Naive thymus-derived CD4-positive, alpha-beta T cell (primary cell): ENCODE results near the gene SLIRP. TPM values are rescaled to one million over a fixed set of nuclear protein-coding genes. Genes with fewer than 3 reads are reported as not detected.
"Not testable (repeated sequence)": the region's sequence is repeated elsewhere in the genome, so short reads cannot be mapped to it uniquely, and the experiment has no call there.

ENCODE experiments used
- ATAC-seq: fragments of 150-1000 bp; cut with Tn5 transposase; 2 replicates; pipeline ENCODE4 v1.10.0; 2021; ENCODE audit warnings: mild to moderate bottlenecking, moderate library complexity
- CTCF ChIA-PET: fragments of 350-600 bp; sonication (Branson Sonifier 250); formaldehyde crosslinking; loops from one replicate; lab custom pipeline; 2021; ENCODE audit warnings: antibody characterized with exemption; lab: Charles Lee
- POLR2A ChIA-PET: fragments of 350-600 bp; sonication (Branson Sonifier 250); formaldehyde crosslinking; loops from one replicate; lab custom pipeline; 2021; ENCODE audit warnings: antibody characterized with exemption, inconsistent platforms; lab: Charles Lee
- DNase-seq, 9 donors: peaks; one replicate each; pipeline versions ENCODE4 v3.0.0 to v3.0.0-alpha.2; 2020 to 2022; ENCODE audit warnings: mixed read lengths in 1 of 9
- H3K27ac ChIP-seq: one replicate; pipeline ENCODE4 v1.7.0; 2013; ENCODE audit warnings: mild to moderate bottlenecking, low read depth, low read length, moderate library complexity
- H3K27me3 ChIP-seq, 2 donors: one replicate each; pipeline ENCODE4 v1.7.0; 2013; ENCODE audit warnings: low read length in 2 of 2, mild to moderate bottlenecking in 2 of 2, moderate library complexity in 2 of 2; ENCODE audit not compliant: control insufficient read depth in 2 of 2, insufficient read depth in 2 of 2
- H3K36me3 ChIP-seq, 3 experiments: 1 replicate in 2 of 3; 2 replicates in 1 of 3; pipeline ENCODE4 v1.7.0; 2013; ENCODE audit warnings: low read length in 3 of 3, mild to moderate bottlenecking in 3 of 3, moderate library complexity in 1 of 3; ENCODE audit not compliant: insufficient read depth in 3 of 3, control insufficient read depth in 2 of 3
- H3K4me1 ChIP-seq, 2 donors: one replicate each; pipeline ENCODE4 v1.7.0; 2013; ENCODE audit warnings: low read length in 2 of 2, mild to moderate bottlenecking in 2 of 2, moderate library complexity in 1 of 2; ENCODE audit not compliant: control insufficient read depth in 2 of 2, insufficient read depth in 2 of 2
- H3K4me3 ChIP-seq: 2 replicates; pipeline ENCODE4 v1.7.0; 2013; ENCODE audit warnings: mild to moderate bottlenecking, low read length
- H3K9me3 ChIP-seq, 3 experiments: 1 replicate in 2 of 3; 2 replicates in 1 of 3; pipeline ENCODE4 v1.7.0; 2013; ENCODE audit warnings: low read length in 3 of 3; ENCODE audit not compliant: control insufficient read depth in 2 of 3
- H3K27ac Mint-ChIP-seq, 9 donors: one replicate each; pipeline ENCODE4 v1.8.0; 2020 to 2022; ENCODE audit warnings: mixed read lengths in 9 of 9, mild to moderate bottlenecking in 8 of 9, moderate library complexity in 5 of 9, inconsistent platforms in 2 of 9
- H3K27me3 Mint-ChIP-seq, 5 donors: one replicate each; pipeline ENCODE4 v1.8.0; 2021 to 2022; ENCODE audit warnings: mixed read lengths in 5 of 5, mild to moderate bottlenecking in 1 of 5
- H3K36me3 Mint-ChIP-seq, 5 donors: one replicate each; pipeline ENCODE4 v1.8.0; 2020 to 2022; ENCODE audit warnings: mixed read lengths in 5 of 5, mild to moderate bottlenecking in 3 of 5, inconsistent platforms in 1 of 5
- H3K4me1 Mint-ChIP-seq, 7 donors: one replicate each; pipeline ENCODE4 v1.8.0; 2020 to 2022; ENCODE audit warnings: mixed read lengths in 7 of 7, mild to moderate bottlenecking in 3 of 7, inconsistent platforms in 1 of 7
- H3K4me3 Mint-ChIP-seq, 10 donors: one replicate each; pipeline ENCODE4 v1.8.0; 2020 to 2022; ENCODE audit warnings: mild to moderate bottlenecking in 10 of 10, mixed read lengths in 10 of 10, moderate library complexity in 6 of 10, inconsistent platforms in 2 of 10
- H3K9me3 Mint-ChIP-seq, 11 donors: one replicate each; pipeline ENCODE4 v1.8.0; 2020 to 2022; ENCODE audit warnings: mixed read lengths in 11 of 11, mild to moderate bottlenecking in 4 of 11, inconsistent platforms in 1 of 11, moderate library complexity in 1 of 11
- intact Hi-C, 2 donors: fragments of 100-400 bp; cut with micrococcal nuclease; formaldehyde crosslinking; loops; one replicate each; pipeline ENCODE4 v1.15.1; 2023
- polyA plus RNA-seq, 2 donors: library from polyadenylated mRNA; unstranded; fragments of 300-500 nt; fragmentation: Illumina TruSeq; gene quantifications; one replicate each; pipeline ENCODE4 v1.2.3, GENCODE V29; 2021
- total RNA-seq, 6 experiments: library from RNA in 5 of 6; stranded (reverse) in 5 of 6; gene quantifications; 1 replicate in 5 of 6; 2 replicates in 1 of 6; pipeline ENCODE4 v1.2.3 and lab custom pipeline; 2021 to 2026

The SLIRP gene
- total and polyA plus RNA-seq, 7 experiments from 2014 or later = 35.9 to 282 (median 46.0) TPM

DNA sequence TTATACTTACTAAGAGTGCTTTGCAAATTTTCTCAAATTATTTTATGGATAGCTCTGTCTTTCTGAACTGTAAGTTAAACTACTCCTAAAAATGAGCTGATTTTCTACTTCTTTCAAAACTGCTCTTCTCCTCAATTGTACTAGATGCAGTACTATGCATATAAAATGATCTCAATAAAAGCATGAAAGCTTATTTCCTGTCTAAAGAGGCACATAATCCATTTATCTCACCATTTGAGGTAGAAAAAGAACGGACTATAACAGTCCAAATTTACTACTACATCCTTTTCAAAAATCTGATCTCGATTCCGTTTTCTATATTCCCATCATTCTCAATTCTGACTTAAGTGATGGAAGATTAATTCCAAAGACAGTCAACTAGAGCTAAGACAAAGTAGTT, 14.4 kb downstream of the SLIRP start:
- no peak for DNase-seq
- Mint-ChIP-seq H3K4me1 (peaks cover 0 to 6% (median under 1%) of the 10 kb centered on the region in 7 donors), H3K27me3 (no peaks in the 10 kb centered on the region), H3K9me3 (peaks cover 0 to 1% (median 0%) of the 10 kb centered on the region in 11 donors), H3K27ac (peak overlapping the region in 2 of 9 donors; percentile 49 to 67), H3K4me3 (no peak overlapping the region), H3K36me3 (peaks cover 18 to 61% (median 36%) of the 10 kb centered on the region in 5 donors)
- H3K27me3 ChIP-seq = no peaks in the 10 kb centered on the region
- ChIA-PET POLR2A (no interaction called here), CTCF (no interaction called here)
- H3K4me1 ChIP-seq = no peaks in the 10 kb centered on the region
- no peak overlapping the region for H3K4me3 ChIP-seq
- no peak overlapping the region for H3K27ac ChIP-seq
- intact Hi-C loops = loop anchor here in 1 of 2 donors (5.0 kb wide), 1 partner anchor 35 kb away; no protein-coding TSS in a partner anchor
- peaks cover 17 to 93% (median 41%) of the 10 kb centered on the region in 3 experiments for H3K36me3 ChIP-seq
- no peaks in the 10 kb centered on the region for H3K9me3 ChIP-seq
- no peak for ATAC-seq

GRCh38 chr14:77730976-77731497, 23.1 kb downstream of the SLIRP start:
- peak overlapping the region in 6 of 9 donors; percentile 32 to 81 (median 50) for H3K27ac Mint-ChIP-seq
- Histone ChIP-seq H3K27me3 (no peaks in the 10 kb centered on the region), H3K4me3 (no peak overlapping the region), H3K9me3 (no peaks in the 10 kb centered on the region), H3K4me1 (no peaks in the 10 kb centered on the region), H3K36me3 (peaks cover 42 to 95% (median 80%) of the 10 kb centered on the region in 3 experiments), H3K27ac (no peak overlapping the region)
- no peak overlapping the region for H3K4me3 Mint-ChIP-seq
- POLR2A ChIA-PET = interaction anchor here (0.8 kb wide), 1 partner anchor 886 kb away, joined by 5 read pairs; no protein-coding TSS in a partner anchor
- CTCF ChIA-PET = no interaction called here
- peaks cover 12 to 66% (median 39%) of the 10 kb centered on the region in 5 donors for H3K36me3 Mint-ChIP-seq
- ATAC-seq (no peak), DNase-seq (no peak)
- H3K4me1 Mint-ChIP-seq = peaks cover 0 to 15% (median 3%) of the 10 kb centered on the region in 7 donors
- H3K27me3 Mint-ChIP-seq = no peaks in the 10 kb centered on the region
- H3K9me3 Mint-ChIP-seq = peaks cover 0 to 1% (median 0%) of the 10 kb centered on the region in 11 donors
- intact Hi-C loops = no loop called here

- no peak overlapping the region for H3K4me3 Mint-ChIP-seq
- ATAC-seq = peak; percentile 59
- CTCF ChIA-PET = interaction anchor here (0.7 kb wide), 1 partner anchor 798 kb away, joined by 3 read pairs; no protein-coding TSS in a partner anchor
- Histone ChIP-seq H3K27ac (no peak overlapping the region), H3K4me3 (no peak overlapping the region), H3K36me3 (peaks cover 18 to 50% (median 34%) of the 10 kb centered on the region in 3 experiments), H3K27me3 (no peaks in the 10 kb centered on the region), H3K4me1 (peaks cover 0 to 9% of the 10 kb centered on the region in 2 donors), H3K9me3 (no peaks in the 10 kb centered on the region)
- POLR2A ChIA-PET = interaction anchor here (0.8 kb wide), 1 partner anchor 33 kb away, joined by 3 read pairs; no protein-coding TSS in a partner anchor
- peak overlapping the region in 1 of 9 donors; percentile 34 for H3K27ac Mint-ChIP-seq
- H3K36me3 Mint-ChIP-seq = peaks cover 3 to 40% (median 15%) of the 10 kb centered on the region in 5 donors
- DNase-seq = no peak
- intact Hi-C loops = no loop called here
- H3K9me3 Mint-ChIP-seq = peaks cover 0 to 1% (median 0%) of the 10 kb centered on the region in 11 donors
- peaks cover 11 to 27% (median 21%) of the 10 kb centered on the region in 7 donors for H3K4me1 Mint-ChIP-seq
- no peaks in the 10 kb centered on the region for H3K27me3 Mint-ChIP-seq
These were observed 30.8 kb downstream of the SLIRP start for GRCh38 chr14:77738559-77739250.

- no peak for ATAC-seq
- CTCF ChIA-PET = no interaction called here
- H3K27ac ChIP-seq = no peak overlapping the region
- POLR2A ChIA-PET = interaction anchor here (1.0 kb wide), 1 partner anchor 33 kb away, joined by 3 read pairs; no protein-coding TSS in a partner anchor
- H3K27me3 ChIP-seq = no peaks in the 10 kb centered on the region
- Mint-ChIP-seq H3K4me3 (no peak overlapping the region), H3K4me1 (peaks cover 15 to 44% (median 37%) of the 10 kb centered on the region in 7 donors), H3K36me3 (peaks cover 5 to 32% (median 20%) of the 10 kb centered on the region in 5 donors), H3K27me3 (no peaks in the 10 kb centered on the region), H3K9me3 (peaks cover 0 to 2% (median 0%) of the 10 kb centered on the region in 11 donors), H3K27ac (peak overlapping the region in 5 of 9 donors; percentile 13 to 32 (median 14))
- H3K36me3 ChIP-seq = peaks cover 8 to 43% (median 14%) of the 10 kb centered on the region in 3 experiments
- intact Hi-C loops = loop anchor here in 1 of 2 donors (2.0 kb wide), 1 partner anchor 17 kb away; no protein-coding TSS in a partner anchor
- no peak overlapping the region for H3K4me3 ChIP-seq
- peaks cover 0 to 9% of the 10 kb centered on the region in 2 donors for H3K4me1 ChIP-seq
- no peak for DNase-seq
- no peaks in the 10 kb centered on the region for H3K9me3 ChIP-seq
These were observed 33.5 kb downstream of the SLIRP start for GRCh38 chr14:77741438-77741837.

DNA sequence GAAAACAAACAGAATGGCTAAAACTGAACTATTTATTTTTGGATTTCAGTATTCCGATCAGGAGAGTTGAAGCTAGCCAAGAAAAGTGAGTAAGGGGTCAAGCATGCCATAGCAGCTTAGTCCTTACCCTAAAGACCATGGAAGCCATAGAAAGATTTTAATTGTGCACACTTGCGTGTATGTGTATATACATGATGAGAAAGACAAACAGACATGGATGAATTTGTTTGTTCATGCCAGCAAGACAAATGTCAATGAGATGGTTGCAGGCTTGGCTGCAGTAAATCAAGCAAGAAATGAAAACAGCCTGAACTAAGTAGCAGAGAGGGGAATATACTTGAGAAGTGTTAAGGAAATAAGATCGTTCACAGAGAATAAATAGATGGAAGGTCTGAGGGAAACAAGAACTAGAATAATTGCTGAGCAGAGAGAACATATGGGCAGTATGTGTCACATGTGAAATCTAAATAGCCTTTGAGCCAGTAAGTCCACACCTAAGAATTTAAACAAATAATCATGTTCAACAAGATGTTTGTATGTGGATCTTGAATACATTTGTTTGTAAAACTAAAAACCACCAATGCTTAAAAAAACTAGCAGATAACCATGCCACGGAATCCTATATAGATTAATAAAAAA, 38.3 kb downstream of the SLIRP start:
- peaks cover 19 to 53% (median 31%) of the 10 kb centered on the region in 5 donors for H3K36me3 Mint-ChIP-seq
- peaks cover 9 to 53% (median 39%) of the 10 kb centered on the region in 7 donors for H3K4me1 Mint-ChIP-seq
- Histone ChIP-seq H3K36me3 (peaks cover 5 to 47% (median 8%) of the 10 kb centered on the region in 3 experiments), H3K9me3 (no peaks in the 10 kb centered on the region), H3K4me3 (no peak overlapping the region), H3K4me1 (no peaks in the 10 kb centered on the region), H3K27ac (no peak overlapping the region), H3K27me3 (no peaks in the 10 kb centered on the region)
- no peak overlapping the region for H3K4me3 Mint-ChIP-seq
- H3K9me3 Mint-ChIP-seq = peaks cover 0 to 1% (median 0%) of the 10 kb centered on the region in 11 donors
- intact Hi-C loops = no loop called here
- ChIA-PET POLR2A (no interaction called here), CTCF (interaction anchor here (1.0 kb wide), 1 partner anchor 287 kb away, joined by 3 read pairs; no protein-coding TSS in a partner anchor)
- no peak for DNase-seq
- peak overlapping the region in 2 of 9 donors; percentile 6 to 30 for H3K27ac Mint-ChIP-seq
- H3K27me3 Mint-ChIP-seq = no peaks in the 10 kb centered on the region
- no peak for ATAC-seq

DNA sequence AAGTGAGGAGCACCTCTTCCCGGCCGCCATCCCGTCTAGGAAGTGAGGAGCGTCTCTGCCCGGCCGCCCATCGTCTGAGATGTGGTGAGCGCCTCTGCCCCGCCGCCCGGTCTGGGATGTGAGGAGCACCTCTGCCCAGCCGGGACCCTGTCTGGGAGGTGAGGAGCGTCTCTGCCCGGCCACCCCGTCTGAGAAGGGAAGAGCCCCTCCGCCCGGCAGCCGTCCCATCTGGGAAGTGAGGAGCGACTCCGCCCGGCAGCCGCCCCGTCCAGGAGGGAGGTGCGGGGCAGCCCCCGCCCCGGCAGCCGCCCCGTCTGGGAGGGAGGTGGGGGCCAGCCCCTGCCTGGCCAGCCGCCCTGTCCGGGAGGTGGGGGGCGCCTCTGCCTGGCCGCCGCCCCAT, 39.5 kb downstream of the SLIRP start:
- Mint-ChIP-seq H3K36me3 (peaks cover 19 to 48% (median 31%) of the 10 kb centered on the region in 5 donors), H3K4me1 (peaks cover 7 to 51% (median 39%) of the 10 kb centered on the region in 7 donors)
- H3K36me3 ChIP-seq = peaks cover 8 to 57% (median 20%) of the 10 kb centered on the region in 3 experiments
- H3K27ac Mint-ChIP-seq, H3K9me3 Mint-ChIP-seq, DNase-seq, H3K27me3 Mint-ChIP-seq, H3K4me3 Mint-ChIP-seq, H3K4me1 ChIP-seq, H3K27me3 ChIP-seq, H3K9me3 ChIP-seq, intact Hi-C loops, ATAC-seq, CTCF ChIA-PET, H3K4me3 ChIP-seq, H3K27ac ChIP-seq, POLR2A ChIA-PET: not testable (repeated sequence)
